ENCODE measurements around the gene PLEKHM3. TPM values are rescaled to one million over a fixed set of nuclear protein-coding genes. Genes with fewer than 3 reads are reported as not detected.
"Not testable (repeated sequence)": the region's sequence is repeated elsewhere in the genome, so short reads cannot be mapped to it uniquely, and the experiment has no call there.

The PLEKHM3 gene
- total RNA-seq, 2 donors from 2014 or later = 8.8 to 9.2 TPM

DNA sequence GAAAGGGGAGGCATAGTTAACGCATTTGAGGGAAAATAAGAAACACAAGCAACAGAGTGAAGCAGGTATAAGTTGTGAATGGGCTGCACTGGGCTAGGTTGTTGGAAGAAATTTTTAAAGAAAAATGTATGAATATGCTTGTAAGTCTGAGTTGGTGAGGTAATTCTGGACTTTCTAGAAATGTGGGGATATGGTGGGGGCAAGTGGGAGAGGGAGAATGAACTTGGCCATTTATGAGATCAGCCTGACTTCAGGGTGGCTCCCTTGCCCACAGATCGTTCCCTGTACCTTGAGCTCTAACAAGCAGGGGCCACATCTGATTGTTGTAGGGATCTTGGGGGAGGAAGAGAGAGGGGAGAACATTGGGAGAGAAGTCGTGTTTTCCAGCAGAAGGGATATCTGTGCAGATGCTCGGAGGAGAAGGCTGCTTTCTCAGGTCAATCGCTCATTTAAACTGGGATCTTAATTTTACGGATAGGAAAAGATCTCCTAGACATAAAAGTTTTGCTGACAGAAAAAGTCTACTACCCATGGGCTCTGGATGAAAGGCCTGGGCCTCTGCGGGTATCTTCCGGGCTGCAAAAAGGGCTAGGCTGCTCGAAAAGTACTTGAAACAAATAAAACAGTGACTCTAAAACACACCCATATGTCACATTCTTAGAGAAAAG lies 213.1 kb downstream of the PLEKHM3 start:
- Mint-ChIP-seq H3K36me3 (ENCODE audit: insufficient read depth in 2 of 2) (no peaks in the 10 kb centered on the region), H3K4me1 (ENCODE audit: low read depth) (peaks cover 4% of the 10 kb centered on the region), H3K27ac (no peak overlapping the region), H3K4me3 (no peak overlapping the region), H3K27me3 (ENCODE audit: low read depth) (peaks cover 11% of the 10 kb centered on the region), H3K9me3 (no peaks in the 10 kb centered on the region)
- no peak for DNase-seq
- no peak for ATAC-seq (replicated peaks in 1 of 2)

DNA sequence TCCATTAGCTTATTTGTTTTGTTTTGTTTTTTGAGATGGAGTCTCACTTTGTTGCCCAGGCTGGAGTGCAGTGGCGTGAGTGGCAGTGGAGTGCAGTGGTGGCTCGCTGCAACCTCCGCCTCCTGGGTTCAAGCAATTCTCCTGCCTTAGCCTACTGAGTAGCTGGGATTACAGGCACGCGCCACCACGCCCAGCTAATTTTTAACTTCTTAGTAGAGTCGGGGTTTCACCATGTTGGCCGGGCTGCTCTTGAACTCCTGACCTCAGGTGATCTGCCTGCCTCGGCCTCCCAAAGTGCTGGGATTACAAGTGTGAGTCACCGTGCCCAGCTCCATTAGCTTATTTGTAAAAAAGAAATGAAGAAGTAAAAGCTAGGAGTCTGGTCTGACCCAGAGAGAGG lies 213.7 kb downstream of the PLEKHM3 start:
- not testable (repeated sequence) for H3K4me3 Mint-ChIP-seq; H3K9me3 Mint-ChIP-seq; DNase-seq; H3K27ac Mint-ChIP-seq; H3K4me1 Mint-ChIP-seq (ENCODE audit: low read depth); ATAC-seq (replicated peaks in 1 of 2); H3K36me3 Mint-ChIP-seq (ENCODE audit: insufficient read depth in 2 of 2)
- H3K27me3 Mint-ChIP-seq (ENCODE audit: low read depth) = peaks cover 11% of the 10 kb centered on the region

DNA sequence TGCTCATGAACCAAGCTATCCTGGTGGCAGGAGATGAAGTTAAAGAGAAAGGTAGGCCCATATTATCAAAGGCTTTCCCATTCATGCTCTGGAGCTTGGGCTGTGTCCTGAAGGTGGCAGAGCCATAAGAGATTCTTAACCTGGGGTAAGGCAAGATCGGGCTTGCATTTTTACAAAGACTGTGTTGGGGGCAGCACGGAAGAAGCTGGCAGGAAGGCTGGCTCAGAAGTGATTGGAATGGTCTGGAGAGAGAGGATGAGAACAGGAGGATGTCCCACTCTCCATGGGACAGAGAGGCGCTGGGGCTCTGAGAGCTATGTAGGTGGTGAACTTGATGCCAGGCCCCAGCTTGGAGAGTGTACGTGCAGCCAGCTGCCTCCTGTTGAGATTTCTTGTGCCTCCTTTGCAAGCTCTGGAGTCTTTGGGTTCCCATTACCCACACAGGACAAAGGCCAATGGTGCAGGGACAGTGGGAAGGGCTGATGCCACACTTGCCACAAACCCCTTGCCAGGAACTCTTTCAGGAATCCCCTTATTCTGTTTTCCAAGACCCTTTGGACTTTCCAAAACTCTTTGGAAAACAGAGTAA lies 215.0 kb downstream of the PLEKHM3 start:
- H3K4me1 Mint-ChIP-seq (ENCODE audit: low read depth) = peaks cover 4% of the 10 kb centered on the region
- H3K4me3 Mint-ChIP-seq = peak overlapping the region in 1 of 2 donors; percentile 29
- H3K27ac Mint-ChIP-seq = no peak overlapping the region
- H3K27me3 Mint-ChIP-seq (ENCODE audit: low read depth) = peaks cover 11% of the 10 kb centered on the region
- ATAC-seq (replicated peaks in 1 of 2) (no peak), DNase-seq (no peak)
- H3K9me3 Mint-ChIP-seq = no peaks in the 10 kb centered on the region
- no peaks in the 10 kb centered on the region for H3K36me3 Mint-ChIP-seq (ENCODE audit: insufficient read depth in 2 of 2)

DNA sequence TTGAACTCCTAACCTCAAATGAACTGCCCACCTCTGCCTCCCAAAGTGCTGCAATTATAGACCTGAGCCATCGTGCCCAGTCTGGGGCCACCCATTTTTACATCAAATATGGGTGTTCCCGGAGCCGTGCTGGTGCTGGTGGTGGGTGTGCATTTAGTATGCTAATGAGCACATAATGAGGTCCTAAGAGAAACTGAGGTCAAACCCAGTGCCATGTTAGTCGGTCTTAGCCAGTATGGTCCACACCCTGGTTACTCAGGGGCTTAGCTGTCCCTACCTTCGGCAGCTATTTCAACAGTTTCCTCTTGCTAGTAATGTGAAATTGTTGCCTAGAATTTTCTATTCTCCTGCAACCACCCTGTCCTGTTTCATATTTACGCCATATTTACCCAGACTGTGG lies 217.2 kb downstream of the PLEKHM3 start:
- Mint-ChIP-seq H3K36me3 (ENCODE audit: insufficient read depth in 2 of 2) (no peaks in the 10 kb centered on the region), H3K27me3 (ENCODE audit: low read depth) (peaks cover 11% of the 10 kb centered on the region), H3K4me3 (no peak overlapping the region), H3K4me1 (ENCODE audit: low read depth) (peaks cover 4% of the 10 kb centered on the region), H3K9me3 (no peaks in the 10 kb centered on the region), H3K27ac (no peak overlapping the region)
- ATAC-seq (replicated peaks in 1 of 2) (no peak), DNase-seq (no peak)

DNA sequence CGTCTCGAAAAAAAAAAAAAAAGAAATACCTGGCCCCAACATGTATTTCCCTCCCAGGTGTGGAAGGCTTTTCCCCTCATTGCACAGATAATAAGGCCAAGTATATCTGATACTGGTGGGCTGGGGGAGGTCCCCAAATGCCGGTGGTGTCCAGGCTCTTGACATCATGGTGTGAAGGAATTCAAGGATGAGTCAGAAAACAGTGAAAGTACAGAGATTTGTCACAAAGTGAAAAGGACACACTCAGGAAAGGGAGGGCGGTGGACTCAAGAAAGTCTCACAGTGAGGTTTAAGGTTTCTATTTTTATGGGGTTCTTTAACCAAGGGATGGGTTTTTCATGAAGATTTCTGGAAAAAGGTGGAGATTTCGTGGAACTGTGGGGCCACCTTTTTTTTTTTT lies 217.8 kb downstream of the PLEKHM3 start:
- ATAC-seq (replicated peaks in 1 of 2) (peak; percentile 63 to 75), DNase-seq (no peak)
- Mint-ChIP-seq H3K9me3 (no peaks in the 10 kb centered on the region), H3K27me3 (ENCODE audit: low read depth) (peaks cover 11% of the 10 kb centered on the region), H3K4me1 (ENCODE audit: low read depth) (peaks cover 4% of the 10 kb centered on the region), H3K36me3 (ENCODE audit: insufficient read depth in 2 of 2) (no peaks in the 10 kb centered on the region), H3K27ac (no peak overlapping the region), H3K4me3 (no peak overlapping the region)

DNA sequence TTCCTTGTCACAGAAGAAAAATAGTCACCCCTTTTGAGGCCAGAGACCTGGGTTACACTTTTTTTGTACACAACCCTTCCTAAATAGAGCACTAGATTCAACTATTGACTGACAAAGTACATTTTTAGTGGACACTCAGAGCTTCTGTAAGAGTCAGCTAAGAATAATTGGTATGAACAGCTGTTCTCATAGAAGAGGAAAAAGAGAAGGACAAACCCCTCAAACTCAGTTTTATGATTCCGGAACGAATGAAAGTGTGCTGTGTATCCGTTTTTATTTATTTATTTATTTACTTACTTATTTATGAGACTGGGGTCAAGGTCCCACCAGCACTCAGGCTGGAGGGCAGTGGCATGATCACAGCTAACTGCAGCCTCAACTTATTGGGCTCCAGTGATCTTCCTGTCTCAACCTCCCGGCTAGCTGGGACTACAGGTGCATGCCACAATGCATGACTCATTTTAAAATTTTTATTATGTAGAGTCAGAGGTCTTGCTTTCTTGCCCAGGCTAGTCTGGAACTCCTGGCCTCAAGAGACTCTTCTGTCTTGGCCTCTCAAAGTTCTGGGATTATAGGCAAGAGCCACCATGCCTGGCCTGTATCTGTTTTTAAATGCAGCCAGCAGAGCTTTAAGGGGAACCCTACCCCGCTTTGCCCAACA lies 219.6 kb downstream of the PLEKHM3 start:
- DNase-seq (no peak), ATAC-seq (replicated peaks in 1 of 2) (no peak)
- Mint-ChIP-seq H3K27ac (no peak overlapping the region), H3K4me1 (ENCODE audit: low read depth) (peaks cover 4% of the 10 kb centered on the region), H3K36me3 (ENCODE audit: insufficient read depth in 2 of 2) (no peaks in the 10 kb centered on the region), H3K4me3 (no peak overlapping the region), H3K9me3 (no peaks in the 10 kb centered on the region), H3K27me3 (ENCODE audit: low read depth) (no peaks in the 10 kb centered on the region)

DNA sequence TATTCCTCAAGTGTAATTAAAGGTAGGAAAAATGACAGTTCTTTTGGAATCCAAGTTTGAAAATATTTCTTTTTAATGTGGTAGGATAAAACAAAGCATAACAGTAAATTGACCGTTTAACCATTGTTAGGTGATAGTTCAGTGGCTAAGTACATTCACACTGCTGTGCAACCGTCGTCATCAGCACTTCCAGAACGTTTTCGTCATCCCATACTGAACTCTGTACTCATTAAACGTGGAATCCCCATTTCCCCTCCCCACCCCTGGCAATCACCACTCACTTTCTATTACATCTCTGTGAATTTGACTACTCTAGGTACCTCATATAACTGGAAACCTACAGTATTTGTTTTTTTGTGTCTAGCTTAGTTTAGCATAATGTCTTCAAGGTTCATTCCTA lies 222.7 kb downstream of the PLEKHM3 start:
- no peak overlapping the region for H3K27ac Mint-ChIP-seq
- ATAC-seq (replicated peaks in 1 of 2) (no peak), DNase-seq (no peak)
- no peak overlapping the region for H3K4me3 Mint-ChIP-seq
- H3K27me3 Mint-ChIP-seq (ENCODE audit: low read depth) = no peaks in the 10 kb centered on the region
- H3K9me3 Mint-ChIP-seq = no peaks in the 10 kb centered on the region
- H3K4me1 Mint-ChIP-seq (ENCODE audit: low read depth) = peaks cover 4% of the 10 kb centered on the region
- no peaks in the 10 kb centered on the region for H3K36me3 Mint-ChIP-seq (ENCODE audit: insufficient read depth in 2 of 2)

DNA sequence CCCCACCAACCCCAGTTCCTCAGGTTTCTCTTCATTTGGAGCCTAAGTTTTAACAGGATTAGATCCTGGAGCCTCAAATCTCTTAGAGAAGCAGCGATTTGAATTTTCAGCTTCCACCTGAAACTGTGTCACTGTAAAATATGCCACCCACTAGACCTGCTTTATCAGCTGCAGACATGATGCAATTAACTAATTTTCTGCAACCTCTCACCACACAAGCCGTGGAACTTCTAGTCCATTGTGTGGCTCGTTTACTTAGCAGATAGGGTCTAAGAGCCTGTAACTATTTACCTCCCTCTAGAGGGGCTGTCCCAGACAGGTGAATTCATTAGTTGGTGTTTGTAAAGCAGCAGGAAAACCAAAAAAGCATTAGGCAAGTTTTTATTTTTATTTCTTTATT lies 224.1 kb downstream of the PLEKHM3 start:
- no peaks in the 10 kb centered on the region for H3K4me1 Mint-ChIP-seq (ENCODE audit: low read depth)
- DNase-seq = no peak
- no peaks in the 10 kb centered on the region for H3K36me3 Mint-ChIP-seq (ENCODE audit: insufficient read depth in 2 of 2)
- no peaks in the 10 kb centered on the region for H3K27me3 Mint-ChIP-seq (ENCODE audit: low read depth)
- no peaks in the 10 kb centered on the region for H3K9me3 Mint-ChIP-seq
- ATAC-seq (replicated peaks in 1 of 2) = no peak
- no peak overlapping the region for H3K27ac Mint-ChIP-seq
- no peak overlapping the region for H3K4me3 Mint-ChIP-seq

DNA sequence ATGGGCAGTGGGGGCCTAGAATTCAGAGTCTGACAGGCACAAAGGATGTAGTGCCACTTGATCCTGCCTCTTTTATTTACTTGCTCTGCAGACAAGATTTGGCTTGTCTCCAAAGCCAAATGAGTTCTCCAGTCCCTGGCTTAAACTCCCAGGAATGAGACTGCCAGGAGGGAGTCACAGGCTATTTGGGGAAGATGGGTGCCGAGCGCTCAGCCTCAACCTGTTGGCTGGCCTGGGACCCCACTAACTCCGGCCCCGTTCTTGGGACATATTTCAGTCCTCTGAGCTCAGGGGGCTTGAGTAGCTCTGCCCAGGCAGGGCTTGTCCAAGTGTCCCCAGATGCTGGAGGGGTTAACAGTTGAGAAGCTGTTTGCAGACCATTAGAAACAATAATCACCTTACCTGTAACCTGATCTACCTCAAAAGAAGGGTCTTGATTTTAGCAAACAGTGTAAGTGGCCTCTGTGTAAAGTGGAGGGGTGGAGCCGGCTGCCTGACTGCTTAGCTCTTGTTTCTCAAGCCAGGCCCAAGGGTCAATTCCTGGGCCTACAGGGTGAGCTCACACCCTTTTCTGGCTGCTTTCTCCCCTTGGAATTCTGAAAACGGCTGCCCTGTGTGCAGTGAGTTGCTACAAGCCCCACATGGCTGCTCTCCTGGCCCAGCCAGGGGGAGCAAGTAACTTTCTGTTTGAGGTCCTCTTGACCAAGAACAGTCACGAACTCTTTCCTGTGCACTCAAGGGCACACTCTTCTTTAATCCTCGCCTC lies 228.6 kb downstream of the PLEKHM3 start:
- Mint-ChIP-seq H3K4me1 (ENCODE audit: low read depth) (no peaks in the 10 kb centered on the region), H3K27me3 (ENCODE audit: low read depth) (no peaks in the 10 kb centered on the region), H3K4me3 (no peak overlapping the region), H3K36me3 (ENCODE audit: insufficient read depth in 2 of 2) (no peaks in the 10 kb centered on the region), H3K27ac (no peak overlapping the region), H3K9me3 (no peaks in the 10 kb centered on the region)
- no peak for DNase-seq
- ATAC-seq (replicated peaks in 1 of 2) = no peak

DNA sequence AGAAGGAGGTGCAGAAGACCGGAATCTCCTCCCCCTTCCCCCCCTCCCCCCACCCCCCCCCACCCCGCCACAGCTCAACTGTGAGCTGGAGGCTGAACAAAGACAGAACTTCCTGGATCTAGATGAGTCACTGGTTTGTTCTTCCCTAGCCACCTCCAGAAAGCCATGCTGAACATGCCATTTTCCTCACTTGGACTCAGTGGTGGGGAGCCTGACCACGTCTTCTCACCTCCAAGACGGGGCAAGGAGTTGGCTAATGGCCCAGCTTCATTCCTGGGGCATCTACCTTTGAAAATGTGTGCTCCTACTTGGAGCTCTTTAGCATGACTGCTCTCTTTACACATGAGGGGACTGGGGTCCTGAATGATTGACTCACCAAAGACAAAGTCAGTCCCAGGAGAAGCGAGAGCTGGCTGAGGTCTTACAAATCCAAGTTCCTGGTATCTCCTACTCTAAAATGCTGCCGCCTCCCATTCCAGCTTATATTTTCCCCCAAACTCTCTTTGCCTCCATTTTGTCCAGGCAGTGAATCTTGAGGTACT lies 233.0 kb downstream of the PLEKHM3 start:
- Mint-ChIP-seq H3K4me3 (no peak overlapping the region), H3K4me1 (ENCODE audit: low read depth) (no peaks in the 10 kb centered on the region), H3K9me3 (no peaks in the 10 kb centered on the region), H3K27me3 (ENCODE audit: low read depth) (peaks cover 7% of the 10 kb centered on the region), H3K27ac (no peak overlapping the region), H3K36me3 (ENCODE audit: insufficient read depth in 2 of 2) (no peaks in the 10 kb centered on the region)
- DNase-seq (no peak), ATAC-seq (replicated peaks in 1 of 2) (no peak)

DNA sequence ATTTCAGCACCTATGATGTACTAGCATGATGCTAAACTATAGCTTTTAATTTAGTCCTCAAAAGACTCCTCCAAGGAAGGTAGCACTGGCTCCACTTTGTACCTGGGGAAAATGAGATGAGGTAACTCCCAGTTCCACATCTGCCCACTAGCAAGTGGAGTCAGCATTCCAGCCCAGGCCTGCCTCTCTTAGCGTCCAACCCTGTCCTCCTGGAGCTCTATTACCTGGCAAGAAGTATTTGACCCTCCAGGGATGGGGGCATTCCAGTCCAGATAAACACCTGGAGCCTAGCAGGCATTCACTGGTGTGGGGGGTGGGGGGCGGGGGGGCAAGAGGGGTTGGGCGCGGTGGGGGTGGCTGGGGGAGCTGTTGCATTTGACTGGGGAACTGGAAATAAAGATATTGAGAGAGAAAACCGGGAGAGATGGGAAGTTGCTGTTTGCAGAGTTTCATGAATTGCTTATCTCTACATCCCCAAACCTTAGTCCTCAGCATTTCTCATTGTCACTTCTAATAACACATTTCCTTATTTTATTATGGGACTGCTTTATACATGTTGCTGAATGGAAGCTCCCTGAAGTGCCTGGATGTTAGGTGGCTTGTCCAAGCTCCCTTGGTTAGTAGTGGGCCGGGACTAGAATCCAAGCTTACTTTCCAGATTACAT lies 233.6 kb downstream of the PLEKHM3 start:
- no peak for DNase-seq
- no peaks in the 10 kb centered on the region for H3K4me1 Mint-ChIP-seq (ENCODE audit: low read depth)
- no peak for ATAC-seq (replicated peaks in 1 of 2)
- H3K36me3 Mint-ChIP-seq (ENCODE audit: insufficient read depth in 2 of 2) = no peaks in the 10 kb centered on the region
- no peaks in the 10 kb centered on the region for H3K9me3 Mint-ChIP-seq
- H3K27me3 Mint-ChIP-seq (ENCODE audit: low read depth) = peaks cover 7% of the 10 kb centered on the region
- H3K4me3 Mint-ChIP-seq = no peak overlapping the region
- peak overlapping the region; percentile 3 for H3K27ac Mint-ChIP-seq

DNA sequence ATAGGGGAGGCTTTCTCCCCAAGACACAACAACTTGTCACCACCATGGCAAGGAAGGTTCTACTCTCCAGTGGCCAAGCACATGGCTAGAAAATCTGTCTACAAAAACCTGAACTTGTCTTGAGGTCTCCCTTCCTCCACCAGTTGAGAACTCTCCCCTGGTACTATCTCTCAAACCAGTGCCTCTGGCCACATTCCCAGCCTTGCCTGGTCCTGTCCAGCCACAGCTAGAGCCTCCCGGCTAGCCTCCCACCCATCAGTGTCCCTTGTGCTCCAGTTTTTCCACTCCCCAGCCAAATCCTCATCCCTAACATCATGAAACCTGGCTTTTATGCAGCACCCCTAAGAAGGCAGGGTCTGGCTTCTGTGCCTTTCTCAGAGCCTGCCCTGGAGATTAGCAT lies 234.4 kb downstream of the PLEKHM3 start:
- H3K9me3 Mint-ChIP-seq = no peaks in the 10 kb centered on the region
- no peak overlapping the region for H3K4me3 Mint-ChIP-seq
- no peak for DNase-seq
- H3K4me1 Mint-ChIP-seq (ENCODE audit: low read depth) = no peaks in the 10 kb centered on the region
- no peak for ATAC-seq (replicated peaks in 1 of 2)
- H3K27ac Mint-ChIP-seq = no peak overlapping the region
- H3K27me3 Mint-ChIP-seq (ENCODE audit: low read depth) = peaks cover 7% of the 10 kb centered on the region
- H3K36me3 Mint-ChIP-seq (ENCODE audit: insufficient read depth in 2 of 2) = no peaks in the 10 kb centered on the region

DNA sequence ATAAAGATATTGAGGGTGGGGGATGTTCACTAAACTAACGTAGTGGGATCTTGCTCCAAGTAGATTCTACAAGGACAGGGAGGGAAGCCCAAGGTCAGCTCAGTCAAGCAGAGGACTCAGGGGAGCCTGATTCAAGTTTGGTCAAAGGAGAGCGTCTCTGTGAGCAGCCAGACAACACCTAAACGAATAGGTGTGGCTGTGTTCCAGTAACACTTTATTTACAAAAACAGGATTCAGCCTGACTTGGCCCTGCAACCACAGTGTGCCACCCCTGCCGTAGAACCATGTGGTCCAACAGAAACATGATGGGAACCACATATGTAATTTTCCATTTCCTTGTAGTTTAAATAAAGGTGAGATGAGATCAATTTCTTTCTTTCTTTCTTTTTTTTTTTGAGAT lies 237.5 kb downstream of the PLEKHM3 start:
- no peak for ATAC-seq (replicated peaks in 1 of 2)
- Mint-ChIP-seq H3K27me3 (ENCODE audit: low read depth) (peaks cover 7% of the 10 kb centered on the region), H3K27ac (no peak overlapping the region)

More for the DNA sequence above, 237.5 kb downstream of the PLEKHM3 start:
- Mint-ChIP-seq H3K36me3 (ENCODE audit: insufficient read depth in 2 of 2) (no peaks in the 10 kb centered on the region), H3K4me3 (no peak overlapping the region), H3K4me1 (ENCODE audit: low read depth) (no peaks in the 10 kb centered on the region), H3K9me3 (no peaks in the 10 kb centered on the region)
- DNase-seq = no peak

Data from activated T-cell treated with anti-CD3 and anti-CD28 coated beads, Interleukin-2, amount 50 U/mL, for 72 hours (primary cell).